ENCODE measurements around the gene CCBE1.
A peak's percentile ranks its signal among the peaks of the same experiment; 100 is the strongest.
"Not testable (repeated sequence)": the region's sequence is repeated elsewhere in the genome, so short reads cannot be mapped to it uniquely, and the experiment has no call there.

The CCBE1 gene

DNA sequence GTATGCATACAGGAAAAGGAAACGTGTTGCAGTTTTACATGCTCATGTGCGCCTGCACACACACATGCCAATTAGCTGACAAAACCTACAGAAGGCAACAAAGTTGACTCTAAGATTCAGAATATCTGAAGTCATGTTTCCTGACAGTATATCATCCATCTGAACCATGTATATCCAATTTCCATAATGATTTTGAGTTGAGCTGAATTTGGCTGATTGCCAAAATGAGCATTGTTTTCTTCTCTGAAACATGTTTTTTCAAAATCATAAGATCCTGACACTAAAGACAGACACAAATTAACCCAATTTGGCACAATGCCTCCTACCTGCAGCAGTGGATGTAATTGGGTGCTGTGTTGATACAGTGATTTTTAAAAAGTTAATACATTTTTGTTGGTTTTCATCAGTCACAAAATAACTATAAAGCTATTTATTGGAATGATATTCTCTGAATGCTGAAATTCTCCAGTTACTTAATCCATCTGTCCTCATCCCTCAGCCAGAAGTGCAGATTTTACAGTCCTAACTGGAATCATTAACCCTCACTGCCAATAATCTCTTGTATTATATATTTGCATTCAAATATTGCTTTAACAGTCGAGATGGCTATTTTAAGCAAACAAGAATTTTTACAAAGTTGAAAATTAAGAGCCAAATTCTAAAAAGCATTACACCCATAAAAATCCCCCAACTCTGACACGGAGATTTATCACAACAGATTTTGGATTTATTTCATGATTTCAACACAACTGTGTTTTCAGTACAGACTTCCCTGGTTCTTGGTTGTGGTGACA is 176.5 kb downstream of the CCBE1 start:
- no peak for DNase-seq

DNA sequence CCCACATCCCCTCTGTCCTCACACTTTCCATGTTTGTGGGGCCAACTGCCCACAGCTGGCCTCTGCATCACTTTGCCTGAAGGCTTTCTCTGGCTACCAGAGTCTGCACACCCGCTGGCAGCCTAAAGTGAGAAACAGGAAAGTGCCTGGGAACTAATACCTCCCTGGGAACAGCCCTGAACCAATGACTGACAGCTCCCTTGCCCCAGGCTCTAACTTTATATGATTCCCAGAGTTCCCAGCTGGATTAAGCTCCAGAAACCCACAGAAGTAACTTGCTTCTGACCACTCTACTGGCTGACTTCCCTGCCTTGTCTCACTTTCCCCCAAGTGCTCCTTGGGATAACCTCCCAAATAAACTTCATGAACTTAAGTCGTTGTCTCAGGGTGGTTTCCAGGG is 178.5 kb downstream of the CCBE1 start:
- no peak for DNase-seq

DNA sequence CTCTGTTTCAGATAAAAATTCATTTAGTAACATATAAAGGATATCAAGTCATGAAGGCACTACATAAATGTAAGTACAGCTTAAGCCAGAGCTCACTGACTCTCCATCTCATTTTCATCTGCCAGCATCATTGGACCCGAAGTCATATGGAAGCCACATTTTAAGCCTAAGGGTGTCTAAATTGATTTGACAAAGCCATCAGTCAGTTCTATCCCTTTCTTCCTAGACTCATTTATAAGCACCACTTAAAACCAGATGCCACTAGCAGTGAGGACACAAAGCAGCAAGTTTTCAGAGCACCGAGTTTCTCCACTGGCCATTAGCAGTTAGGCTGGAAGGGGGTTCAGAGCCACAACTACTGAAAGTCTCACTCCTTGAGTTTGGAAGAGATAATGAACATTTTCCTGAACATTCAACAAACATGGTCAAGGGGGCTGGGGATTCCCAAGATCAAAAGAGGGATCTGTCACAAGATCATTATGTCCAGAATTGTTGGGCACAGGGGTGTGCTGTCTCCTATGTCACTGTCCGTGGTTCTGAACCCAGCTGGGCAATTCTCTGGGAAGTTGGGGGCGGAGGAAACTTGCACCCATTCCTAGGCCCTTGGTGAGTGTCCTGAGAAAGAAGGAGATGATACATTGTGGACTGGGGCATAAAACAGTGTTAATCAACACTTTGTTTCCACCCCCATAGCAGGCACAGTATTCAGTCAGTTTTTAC is 179.6 kb downstream of the CCBE1 start:
- no peak for DNase-seq

DNA sequence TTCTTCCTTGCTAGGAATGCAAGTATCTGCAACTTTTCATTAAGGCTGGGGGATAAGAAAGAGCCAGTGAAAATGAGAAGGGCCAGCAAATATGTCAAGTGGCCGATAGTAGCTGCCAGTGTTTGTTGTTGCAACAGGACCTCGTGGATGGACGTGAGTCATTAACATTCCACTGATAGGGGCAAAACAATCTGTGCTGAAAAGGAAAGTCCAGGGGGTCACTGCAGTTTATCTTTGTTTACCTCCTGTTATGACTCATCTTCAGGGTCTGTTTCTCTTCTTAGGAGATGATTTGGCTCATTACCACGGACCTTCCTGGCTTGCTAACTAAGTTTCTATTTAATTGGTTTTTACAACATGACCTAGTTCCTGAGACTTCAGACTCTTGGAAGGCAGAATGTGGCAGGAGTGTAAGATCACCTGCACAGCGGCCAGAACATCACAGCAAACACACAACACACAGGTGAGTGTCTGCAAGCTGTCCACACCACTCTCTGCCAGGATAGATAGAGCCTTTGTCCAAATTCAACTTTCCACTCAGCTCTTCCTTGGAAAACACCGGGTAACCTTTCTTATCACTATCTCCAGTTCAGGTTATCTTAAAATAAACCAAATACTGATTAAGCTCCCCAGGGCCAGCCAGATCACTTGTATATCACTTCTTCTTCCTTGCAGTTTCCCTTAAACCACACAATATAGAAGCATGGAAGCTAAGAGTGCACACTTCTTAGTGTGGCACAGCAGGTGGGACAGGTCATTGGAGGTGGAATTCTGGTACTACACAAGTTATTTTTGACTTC is 180.7 kb downstream of the CCBE1 start:
- peak; percentile 46 for DNase-seq

DNA sequence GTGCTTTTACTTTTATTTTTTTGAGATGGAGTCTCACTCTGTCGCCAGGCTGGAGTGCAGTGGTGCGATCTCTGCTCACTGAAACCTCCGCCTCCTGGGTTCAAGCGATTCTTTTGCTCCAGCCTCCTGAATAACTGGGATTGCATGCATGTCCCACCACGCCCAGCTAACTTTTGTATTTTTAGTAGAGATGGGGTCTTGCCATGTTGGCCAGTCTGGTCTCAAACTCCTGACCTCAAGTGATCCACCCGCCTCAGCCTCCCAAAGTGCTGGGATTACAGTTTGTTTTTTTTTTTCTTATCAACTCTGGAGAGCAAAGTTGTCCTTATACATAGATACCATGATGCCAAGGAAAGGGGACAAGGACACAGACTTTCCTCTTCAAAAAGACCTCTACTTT is 181.3 kb downstream of the CCBE1 start:
- DNase-seq = not testable (repeated sequence)

DNA sequence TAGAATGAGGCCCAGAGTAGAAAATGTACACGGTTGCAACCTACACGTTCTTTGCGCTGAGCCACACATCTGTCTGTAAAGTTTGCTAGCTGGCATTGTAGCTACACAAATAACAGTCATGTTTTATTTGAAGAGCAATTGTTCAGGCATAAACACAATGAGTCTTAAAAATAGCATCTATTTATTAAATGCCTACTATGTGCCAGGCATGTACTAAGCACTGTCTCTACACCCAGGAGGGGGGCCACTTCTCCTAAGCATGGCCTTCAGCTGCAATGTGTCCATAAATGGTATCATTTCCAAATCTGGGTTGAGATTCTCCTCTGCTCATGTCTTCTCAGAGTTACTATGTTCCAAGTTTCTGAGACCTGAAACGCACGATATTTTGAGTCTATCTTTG is 182.1 kb downstream of the CCBE1 start:
- no peak for DNase-seq

DNA sequence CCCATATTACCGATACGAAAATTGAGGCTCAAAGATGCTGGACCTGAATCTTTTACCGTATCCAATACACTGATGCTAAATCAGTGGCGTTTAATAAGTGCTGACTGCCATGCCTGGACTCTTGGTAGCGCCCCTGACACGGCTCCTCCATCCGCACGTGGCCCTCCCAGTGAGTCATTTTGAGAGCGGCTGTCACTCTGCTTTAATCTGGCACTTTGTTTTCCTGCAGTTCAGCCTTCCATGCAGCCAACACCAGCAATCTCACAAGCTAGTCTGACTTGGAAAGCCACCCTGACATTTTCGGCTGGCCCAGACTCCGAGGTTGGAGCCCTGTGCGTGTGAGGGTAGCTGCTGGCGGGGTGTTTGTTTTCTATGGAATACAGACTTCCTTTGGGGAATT is 183.0 kb downstream of the CCBE1 start:
- peak; percentile 1 for DNase-seq

DNA sequence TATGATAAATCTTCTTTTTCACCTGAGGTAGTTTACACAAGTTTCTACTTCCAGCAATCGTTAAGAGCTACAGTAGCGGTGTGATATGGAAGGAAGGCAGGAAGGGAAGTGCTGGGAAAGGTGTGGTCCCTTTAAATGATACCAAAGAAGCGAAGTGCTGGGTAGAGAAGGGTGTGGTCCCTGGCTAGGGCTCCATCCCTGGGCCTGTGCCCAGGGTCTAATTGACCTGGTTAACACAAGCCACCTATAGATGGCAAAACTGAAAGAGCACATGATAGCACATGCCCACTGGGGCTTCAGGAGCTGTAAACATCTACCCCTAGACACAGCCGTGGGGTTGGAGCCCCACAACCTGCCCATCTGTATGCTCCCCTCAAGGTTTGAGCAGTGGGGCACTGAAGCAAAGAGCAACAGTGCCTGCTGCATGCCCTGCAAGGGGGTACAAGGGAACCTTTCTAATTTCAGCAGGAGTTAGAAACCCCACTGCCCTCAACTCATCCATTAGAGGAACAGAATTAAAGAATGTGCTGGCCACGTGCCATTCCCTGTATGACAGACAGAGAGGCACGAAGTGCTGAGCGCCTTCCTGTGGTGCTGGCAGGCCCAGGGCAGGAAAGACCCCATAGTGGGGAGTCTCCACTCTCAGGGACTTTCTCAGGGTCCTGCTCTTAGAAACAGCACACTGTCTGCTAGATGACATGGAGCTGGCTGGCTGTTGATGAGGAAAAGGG is 185.0 kb downstream of the CCBE1 start:
- DNase-seq = no peak

DNA sequence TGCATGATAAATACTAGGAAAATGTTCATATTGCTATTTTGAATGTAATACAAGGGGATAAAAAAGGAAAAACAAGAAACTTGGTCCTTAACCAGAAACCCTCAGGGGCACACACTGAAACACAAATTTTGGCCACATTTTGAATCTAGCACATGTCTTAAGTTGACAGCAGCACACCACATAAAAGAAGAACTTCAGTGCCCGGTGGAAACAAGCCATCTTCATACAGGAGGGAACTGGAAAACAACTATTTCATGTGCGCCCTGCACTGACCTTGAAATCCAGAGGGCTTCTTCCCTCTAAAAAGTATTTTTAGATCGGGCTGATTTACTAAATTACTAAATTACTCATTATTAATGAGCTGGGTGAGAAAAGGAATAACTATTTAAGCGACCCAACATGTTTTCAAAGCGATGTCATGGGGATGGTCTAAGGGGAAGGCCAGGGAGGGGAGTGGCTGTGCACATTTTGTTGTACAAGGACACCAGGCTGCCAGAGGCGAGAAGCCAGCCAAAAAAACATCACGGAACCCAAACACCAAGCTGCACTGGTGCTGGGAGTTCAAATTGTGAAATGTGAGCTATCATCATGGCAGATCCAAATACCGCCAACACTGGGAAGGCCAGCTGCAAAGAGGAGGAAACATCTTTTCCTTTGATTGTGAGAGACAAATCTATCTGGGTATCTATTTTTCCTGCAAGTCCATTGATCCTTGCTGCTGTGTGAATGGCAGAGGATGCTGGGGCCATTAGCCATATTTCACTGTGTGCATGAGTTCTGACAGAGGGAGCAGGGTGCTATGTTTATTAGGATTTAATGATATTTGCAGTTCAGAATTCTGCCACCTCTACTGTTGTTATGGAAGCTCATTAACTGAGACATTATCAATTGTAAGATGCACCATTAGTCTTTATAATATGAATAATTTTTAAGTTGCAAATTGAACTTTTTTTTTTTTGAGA is 187.5 kb downstream of the CCBE1 start:
- no peak for DNase-seq

DNA sequence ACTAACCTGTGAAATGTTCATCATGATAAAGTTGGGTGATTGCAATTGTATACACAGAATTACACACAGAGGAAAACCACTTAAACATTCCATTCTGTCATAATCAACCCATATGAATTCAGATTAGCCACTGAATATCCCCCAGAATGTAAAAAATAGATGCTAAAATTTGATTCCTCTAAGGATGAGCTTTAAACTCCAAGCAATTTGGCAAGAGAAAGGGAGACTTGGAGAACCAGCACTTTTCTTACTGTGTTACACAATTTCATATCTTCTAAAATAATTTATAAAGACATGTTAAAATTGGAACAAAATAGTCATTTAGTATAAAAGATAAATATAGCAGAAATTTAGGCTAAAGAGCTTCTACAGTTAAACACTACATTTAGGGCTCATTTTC is 191.9 kb downstream of the CCBE1 start:
- no peak for DNase-seq

DNA sequence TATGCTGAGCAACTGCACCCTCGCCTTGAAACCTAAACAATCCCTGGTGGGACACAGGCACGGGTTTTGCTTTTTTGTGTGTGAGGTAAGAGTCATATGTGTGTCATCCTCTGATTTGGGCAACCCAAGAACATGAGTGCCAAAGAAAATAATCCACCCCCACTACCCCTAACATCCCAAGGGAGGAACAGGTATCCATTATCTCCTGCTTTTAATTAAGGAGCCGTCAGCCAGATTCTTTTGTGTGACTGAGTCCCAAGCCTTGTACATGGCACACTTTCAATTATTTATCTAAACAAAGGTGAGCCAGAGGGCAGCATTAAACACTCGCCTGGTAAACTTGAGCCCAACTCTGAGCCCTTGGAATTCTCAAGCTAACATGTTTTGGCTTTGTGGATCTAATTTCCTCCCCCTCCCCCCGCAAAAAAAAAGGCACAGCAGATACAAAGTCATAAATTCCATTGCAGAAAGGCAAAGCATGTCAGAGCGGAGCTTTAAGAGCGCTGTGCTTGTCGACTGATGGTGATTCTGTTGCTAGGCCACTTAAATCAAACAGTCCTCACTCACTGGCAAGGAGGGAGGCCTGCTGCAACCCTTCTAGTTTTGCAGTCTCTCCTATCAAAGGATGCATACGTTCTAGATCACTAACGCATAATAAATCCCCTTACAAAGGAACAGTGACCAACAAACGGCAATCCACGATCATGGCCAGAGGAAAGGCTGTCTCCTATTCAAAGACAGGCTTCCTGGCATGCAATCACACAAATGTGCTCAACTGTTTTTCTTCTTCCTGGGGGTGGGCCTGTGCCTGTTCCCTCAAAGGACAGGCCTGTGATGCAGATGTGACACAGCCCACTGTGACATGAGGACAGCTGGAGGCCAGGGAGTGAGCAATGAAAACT is 194.7 kb downstream of the CCBE1 start:
- peak; percentile 56 for DNase-seq

DNA sequence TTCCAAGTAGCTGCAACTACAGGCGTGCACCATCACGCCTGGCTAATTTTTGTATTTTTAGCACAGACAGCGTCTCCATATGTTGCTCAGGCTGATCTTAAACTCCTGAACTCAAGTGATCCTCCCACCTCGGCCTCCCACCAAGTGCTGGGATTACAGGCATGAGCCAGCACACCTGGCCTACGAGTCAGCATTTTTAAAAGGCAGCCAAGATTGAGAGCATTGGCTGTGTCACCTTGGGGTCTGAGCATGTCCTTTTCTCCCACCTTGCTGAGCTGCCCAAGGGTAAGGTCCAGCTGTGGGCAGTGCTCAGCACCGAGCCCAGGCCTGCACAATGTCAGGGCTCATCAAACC is 195.3 kb downstream of the CCBE1 start:
- no peak for DNase-seq

DNA sequence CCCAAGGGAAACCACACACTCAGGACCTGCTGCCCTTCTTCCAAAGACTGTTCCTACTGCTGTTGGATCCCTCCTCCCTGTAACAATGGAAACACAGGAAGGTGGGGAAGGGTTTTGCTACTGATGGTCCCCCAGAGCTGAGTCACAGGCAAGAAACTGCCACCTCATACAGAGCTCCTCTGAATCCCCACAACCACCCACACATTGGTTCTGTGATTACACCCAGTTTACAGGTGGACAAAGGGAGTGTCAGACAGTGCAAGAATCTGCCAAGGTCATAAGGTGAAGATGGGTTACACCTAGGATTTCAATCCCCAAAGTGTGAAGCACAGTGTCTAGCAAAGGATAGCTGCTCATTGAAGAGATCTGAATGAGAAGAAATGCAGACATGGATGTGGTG is 196.5 kb downstream of the CCBE1 start:
- DNase-seq = no peak

DNA sequence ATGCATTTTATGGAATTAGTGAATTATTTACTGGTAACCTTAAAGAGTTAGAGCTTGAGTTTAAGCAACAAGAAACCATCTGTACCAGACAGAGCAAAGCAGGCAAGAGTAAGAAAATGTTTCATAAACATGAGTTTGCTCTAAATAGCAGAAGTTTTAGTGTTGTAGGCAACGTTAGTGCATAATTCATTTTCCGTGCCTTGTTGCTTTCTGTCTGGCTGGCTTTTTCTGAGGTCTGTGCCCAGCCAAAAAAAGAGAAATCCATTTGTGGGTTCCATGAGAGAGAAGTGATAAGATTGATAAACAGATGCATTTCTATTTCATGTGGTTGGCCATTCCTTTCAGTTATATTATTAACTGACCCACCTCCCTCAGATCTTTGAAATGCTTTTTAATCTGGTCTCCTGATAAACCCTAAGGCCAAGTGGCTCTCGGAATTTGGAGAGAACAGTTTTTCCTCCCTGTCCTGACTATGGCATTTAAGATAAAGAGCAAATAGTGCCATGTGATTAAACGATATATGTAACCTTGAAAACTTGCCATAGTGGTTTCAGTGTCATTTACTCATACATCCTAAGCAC is 198.6 kb downstream of the CCBE1 start:
- no peak for DNase-seq

DNA sequence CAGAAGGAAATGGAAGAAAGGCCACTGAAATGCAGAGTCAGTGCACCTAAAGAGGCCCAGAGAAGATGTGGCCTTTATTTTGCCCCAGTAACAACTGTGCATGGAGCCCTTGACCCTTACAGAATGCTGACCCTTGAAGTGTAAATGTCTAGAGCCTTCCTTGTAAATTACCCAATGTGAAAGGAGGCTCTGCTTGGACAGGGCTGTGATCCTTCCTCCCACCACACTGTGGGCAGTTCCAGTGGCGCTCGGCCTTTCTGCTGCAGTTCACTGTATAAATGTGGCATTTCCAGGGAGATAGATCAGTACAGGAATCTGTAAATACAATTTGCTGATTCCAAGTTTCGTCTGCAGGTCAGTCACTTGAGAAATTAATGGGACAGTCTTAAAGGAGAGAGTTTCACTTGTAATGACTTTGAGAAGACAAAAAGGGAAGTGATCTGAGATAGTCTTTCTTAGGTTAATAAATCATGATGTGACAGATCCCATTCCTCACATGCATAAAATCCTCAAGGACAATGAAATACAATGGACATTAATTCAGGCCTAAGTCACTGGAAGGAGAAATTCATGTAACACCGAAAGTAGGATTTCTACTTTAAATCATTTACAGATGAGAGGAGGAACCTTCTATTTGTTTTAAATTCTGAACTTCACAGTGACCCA is 204.3 kb downstream of the CCBE1 start:
- no peak for DNase-seq

DNA sequence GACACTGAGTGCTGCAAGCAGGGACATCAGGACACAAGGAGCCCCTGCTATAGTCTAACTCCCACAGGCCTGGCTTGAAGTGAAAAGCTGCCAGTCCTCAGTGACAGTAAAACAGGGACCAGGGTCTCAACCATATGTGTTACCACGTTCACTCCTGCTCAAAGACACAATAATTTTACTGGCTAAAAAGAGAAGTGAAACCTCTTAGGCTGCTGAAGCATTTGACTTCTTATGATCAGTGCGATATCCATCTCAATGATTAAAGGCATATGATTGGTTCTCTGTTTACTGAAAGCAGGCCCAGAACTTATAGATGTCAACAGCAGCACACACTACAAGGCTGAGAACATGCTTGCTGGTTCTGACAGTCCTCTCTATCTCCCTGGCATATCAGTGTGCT is 208.3 kb downstream of the CCBE1 start:
- no peak for DNase-seq

DNA sequence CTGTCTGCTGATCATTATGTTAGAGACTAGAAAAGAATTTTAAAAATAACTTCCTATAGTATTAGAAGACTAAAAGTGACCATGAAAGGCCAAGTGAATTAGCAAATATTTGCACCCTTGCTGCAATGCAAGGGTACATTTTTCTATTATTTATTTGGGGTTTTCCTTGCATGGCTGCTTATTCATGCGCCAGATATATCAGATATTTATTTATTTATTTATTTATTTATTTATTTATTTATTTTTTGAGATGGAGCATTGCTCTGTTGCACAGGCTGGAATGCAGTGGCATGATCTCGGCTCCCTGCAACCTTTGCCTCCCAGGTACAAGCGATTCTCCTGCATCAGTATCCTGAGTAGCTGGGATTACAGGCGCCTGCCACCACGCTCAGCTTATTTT is 211.8 kb downstream of the CCBE1 start:
- DNase-seq = no peak

DNA sequence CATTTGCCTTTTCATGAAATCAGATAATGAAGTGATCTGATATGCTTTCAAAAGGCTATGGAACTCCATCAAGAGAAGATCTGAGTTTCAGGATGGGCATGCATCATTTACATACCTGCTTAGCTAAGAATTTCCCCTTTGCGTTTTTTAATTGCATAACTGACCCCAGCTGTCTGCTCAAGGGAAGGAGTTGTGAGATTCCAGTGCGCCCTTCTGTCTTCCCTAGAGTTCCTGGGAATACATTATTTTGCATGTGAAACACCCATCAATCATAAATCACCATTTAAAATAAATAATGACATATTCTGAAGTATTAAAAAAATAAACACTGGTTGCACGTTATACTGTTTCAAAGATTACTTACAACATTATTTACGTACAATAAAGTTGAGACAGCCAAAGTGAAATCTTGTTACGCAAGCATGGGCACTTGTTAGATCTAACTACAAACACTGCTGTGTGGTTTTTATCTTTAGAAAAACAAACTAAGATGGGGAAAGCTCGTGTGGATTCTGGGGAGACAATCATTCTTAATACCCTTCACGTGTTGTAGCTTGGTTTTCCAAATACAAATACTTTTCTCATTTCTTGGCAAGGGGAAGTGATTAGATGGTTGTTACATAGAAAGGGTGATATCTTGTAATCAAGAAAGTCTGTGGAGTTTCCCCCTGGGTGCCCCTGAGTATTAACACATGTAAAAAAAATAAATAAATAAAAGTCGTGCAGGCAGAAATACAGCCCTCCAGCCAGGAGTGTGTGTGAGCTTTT is 212.5 kb downstream of the CCBE1 start:
- no peak for DNase-seq

DNA sequence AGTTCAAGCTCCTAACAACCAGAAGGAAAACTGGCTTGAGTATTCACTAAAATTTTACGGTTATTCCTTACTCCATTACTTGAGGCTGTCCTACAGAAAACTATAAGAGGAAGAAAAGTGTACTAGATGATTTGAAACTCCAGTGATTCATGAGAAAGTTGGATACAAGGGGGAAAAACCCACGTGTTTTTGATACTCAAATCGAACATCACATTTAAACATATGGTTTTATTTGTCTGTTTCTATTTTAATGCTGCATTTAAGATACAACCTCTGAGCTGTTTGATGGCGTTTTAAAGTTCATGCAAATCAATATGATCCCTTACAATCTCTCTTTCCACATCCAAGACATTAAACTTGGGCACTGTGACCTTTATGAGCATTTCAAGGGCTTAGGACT is 213.1 kb downstream of the CCBE1 start:
- DNase-seq = no peak

Measured in T1000 (cell line).